OCI-LY1 (cell line): ENCODE results near the gene SYT7.

Experiments
- CTCF ChIP-seq: fragments of 200-600 bp; sonication (generic), shearing (Covaris generic); IDR thresholded peaks from 2 replicates; pipeline ENCODE4 v1.5.1; 2017; ENCODE audit warnings: mild to moderate bottlenecking, antibody characterized with exemption, low read length, moderate library complexity, mixed read lengths
- EZH2 ChIP-seq: fragments of 200-600 bp; sonication (generic), shearing (Covaris generic); IDR thresholded peaks from 2 replicates; pipeline ENCODE4 v1.8.0; 2017; ENCODE audit warnings: borderline replicate concordance, mixed run types, mild to moderate bottlenecking, antibody characterized with exemption, low read length, moderate library complexity, mixed read lengths

GRCh38 chr11:61625525-61625924, 44.6 kb upstream of the SYT7 start:
- no peak for TF ChIP-seq CTCF
- no peak for TF ChIP-seq EZH2
